SU-DHL-6 (cell line): Measurements from ENCODE around the gene ZDHHC18.

Source experiments
- H2AFZ ChIP-seq: fragments of 200-600 bp; sonication (generic); 2 replicates; pipeline ENCODE4 v1.6.1; 2014; ENCODE audit warnings: low read depth, mild to moderate bottlenecking, moderate library complexity, mixed read lengths, antibody characterized with exemption, low read length; ENCODE audit not compliant: severe bottlenecking
- H3F3A ChIP-seq: fragments of 200-600 bp; shearing (Covaris generic); 2 replicates; pipeline ENCODE4 v1.6.0; 2016; ENCODE audit warnings: antibody characterized with exemption, mild to moderate bottlenecking; ENCODE audit not compliant: insufficient read depth
- H3K27ac ChIP-seq: fragments of 200-600 bp; sonication (generic); 2 replicates; pipeline ENCODE4 v1.5.1; 2016; ENCODE audit warnings: low read depth, mild to moderate bottlenecking, low read length, moderate library complexity, mixed read lengths
- H3K27me3 ChIP-seq: fragments of 200-600 bp; sonication (generic), shearing (Covaris generic); 2 replicates; pipeline ENCODE4 v1.6.0; 2014; ENCODE audit warnings: mild to moderate bottlenecking, low read length
- H3K36me3 ChIP-seq: fragments of 200-600 bp; sonication (generic); 2 replicates; pipeline ENCODE4 v1.6.1; 2014; ENCODE audit warnings: mild to moderate bottlenecking, low read length, mixed read lengths
- H3K4me2 ChIP-seq: fragments of 300-600, 200-600 bp; shearing (Covaris generic), sonication (generic); 2 replicates; pipeline ENCODE4 v1.6.0; 2014; ENCODE audit warnings: low read length, low read depth, mild to moderate bottlenecking; ENCODE audit not compliant: poor library complexity, severe bottlenecking
- H3K4me3 ChIP-seq: fragments of 200-600 bp; sonication (generic); 2 replicates; pipeline ENCODE4 v1.5.1; 2014; ENCODE audit warnings: antibody characterized with exemption, low read length, mild to moderate bottlenecking, mixed read lengths; ENCODE audit not compliant: insufficient read depth, poor library complexity, severe bottlenecking
- H3K79me2 ChIP-seq: fragments of 200-600 bp; sonication (generic); 2 replicates; pipeline ENCODE4 v1.6.1; 2014; ENCODE audit warnings: mild to moderate bottlenecking, low read length, moderate library complexity; ENCODE audit not compliant: insufficient read depth
- H3K9ac ChIP-seq: fragments of 200-600 bp; sonication (generic); 2 replicates; pipeline ENCODE4 v1.7.0; 2014; ENCODE audit warnings: mild to moderate bottlenecking, low read length
- H3K9me2 ChIP-seq: fragments of 200-600 bp; sonication (generic); replicated peaks from 2 replicates; pipeline ENCODE4 v1.6.1; 2014; ENCODE audit warnings: low read length; ENCODE audit not compliant: insufficient read depth
- H3K9me3 ChIP-seq: fragments of 200-600 bp; sonication (generic); 2 replicates; pipeline ENCODE4 v1.6.1; 2014; ENCODE audit warnings: low read length, mixed read lengths; ENCODE audit not compliant: insufficient read depth
- H4K20me1 ChIP-seq: fragments of 200-600 bp; sonication (generic); 2 replicates; pipeline ENCODE4 v1.6.1; 2014; ENCODE audit warnings: low read depth, mild to moderate bottlenecking, antibody characterized with exemption, low read length, moderate library complexity, mixed read lengths
- CTCF ChIP-seq: fragments of 200-600 bp; sonication (generic); IDR thresholded peaks from one replicate; pipeline ENCODE4 v1.5.1; 2017; ENCODE audit warnings: antibody characterized with exemption, mild to moderate bottlenecking, low read length, moderate library complexity; ENCODE audit not compliant: insufficient read depth, poor library complexity, severe bottlenecking
- EZH2phosphoT487 ChIP-seq: fragments of 200-600 bp; sonication (generic), shearing (Covaris generic); conservative IDR thresholded peaks from 2 replicates; pipeline ENCODE4 v1.6.1; 2018; ENCODE audit warnings: mild to moderate bottlenecking, antibody characterized with exemption, low read length, moderate library complexity, mixed read lengths

The ZDHHC18 gene

DNA sequence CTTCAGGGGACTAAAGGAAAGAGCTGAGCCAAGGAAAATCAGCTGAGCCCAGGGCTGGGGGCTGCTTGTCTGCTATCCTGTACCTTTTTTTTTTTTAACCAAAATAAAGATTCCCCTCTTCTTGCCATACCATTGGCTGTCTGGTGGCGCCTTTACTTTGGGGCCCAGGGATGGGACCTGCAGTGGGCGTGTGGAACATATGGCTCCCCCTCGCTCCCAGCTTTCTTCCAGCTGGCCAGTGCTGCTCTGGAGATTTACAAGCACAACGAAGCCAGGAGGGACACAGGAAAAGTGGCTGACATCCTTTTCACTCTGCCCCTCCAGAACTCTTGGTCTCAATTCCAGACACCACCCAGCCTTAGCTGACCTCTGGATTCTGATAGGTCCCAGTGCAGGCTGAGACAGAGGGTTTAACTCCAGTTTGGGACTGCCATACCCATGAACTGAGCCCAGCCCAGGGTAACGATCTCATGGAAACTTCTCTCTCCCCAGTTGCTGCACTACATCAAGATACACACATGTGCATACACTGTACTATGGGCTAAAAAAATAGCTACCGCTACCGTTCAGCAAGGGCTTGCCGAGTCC lies 31.1 kb downstream of the ZDHHC18 start:
- Histone ChIP-seq H3K9me2 (no peaks in the 10 kb centered on the region), H2AFZ (no peak overlapping the region), H3K9me3 (no peaks in the 10 kb centered on the region), H3F3A (no peaks in the 10 kb centered on the region), H3K27ac (no peak overlapping the region), H3K9ac (no peak overlapping the region), H3K79me2 (no peaks in the 10 kb centered on the region), H3K36me3 (no peaks in the 10 kb centered on the region), H3K27me3 (no peaks in the 10 kb centered on the region), H4K20me1 (no peaks in the 10 kb centered on the region), H3K4me3 (no peak overlapping the region), H3K4me2 (no peak overlapping the region)
- TF ChIP-seq CTCF (no peak), EZH2phosphoT487 (no peak)

- Histone ChIP-seq H3K9ac (no peak overlapping the region), H3K9me3 (no peaks in the 10 kb centered on the region), H4K20me1 (no peaks in the 10 kb centered on the region), H2AFZ (no peak overlapping the region), H3K4me3 (no peak overlapping the region), H3K79me2 (no peaks in the 10 kb centered on the region), H3K27me3 (no peaks in the 10 kb centered on the region), H3K4me2 (no peak overlapping the region), H3F3A (no peaks in the 10 kb centered on the region), H3K36me3 (no peaks in the 10 kb centered on the region), H3K9me2 (no peaks in the 10 kb centered on the region), H3K27ac (no peak overlapping the region)
- no peak for TF ChIP-seq CTCF
- TF ChIP-seq EZH2phosphoT487 = no peak
These were observed 31.7 kb downstream of the ZDHHC18 start for GRCh38 chr1:26858160-26858559.

GRCh38 chr1:26858891-26859640 lies 32.6 kb downstream of the ZDHHC18 start:
- no peak overlapping the region for H3K27ac ChIP-seq
- no peak overlapping the region for H3K4me2 ChIP-seq
- no peak overlapping the region for H3K4me3 ChIP-seq
- no peaks in the 10 kb centered on the region for H3K9me3 ChIP-seq
- no peaks in the 10 kb centered on the region for H3K9me2 ChIP-seq
- H3K36me3 ChIP-seq = no peaks in the 10 kb centered on the region
- TF ChIP-seq CTCF = no peak
- TF ChIP-seq EZH2phosphoT487 = no peak
- H3K9ac ChIP-seq = no peak overlapping the region
- no peaks in the 10 kb centered on the region for H3K27me3 ChIP-seq
- no peaks in the 10 kb centered on the region for H3F3A ChIP-seq
- no peaks in the 10 kb centered on the region for H4K20me1 ChIP-seq
- no peaks in the 10 kb centered on the region for H3K79me2 ChIP-seq
- no peak overlapping the region for H2AFZ ChIP-seq
